ENCODE data around the gene TFF1. TPM values are rescaled to one million over a fixed set of nuclear protein-coding genes. Genes with fewer than 3 reads are reported as not detected.

Gene TFF1
- total and polyA plus RNA-seq, 11 donors, result not detected

DNA sequence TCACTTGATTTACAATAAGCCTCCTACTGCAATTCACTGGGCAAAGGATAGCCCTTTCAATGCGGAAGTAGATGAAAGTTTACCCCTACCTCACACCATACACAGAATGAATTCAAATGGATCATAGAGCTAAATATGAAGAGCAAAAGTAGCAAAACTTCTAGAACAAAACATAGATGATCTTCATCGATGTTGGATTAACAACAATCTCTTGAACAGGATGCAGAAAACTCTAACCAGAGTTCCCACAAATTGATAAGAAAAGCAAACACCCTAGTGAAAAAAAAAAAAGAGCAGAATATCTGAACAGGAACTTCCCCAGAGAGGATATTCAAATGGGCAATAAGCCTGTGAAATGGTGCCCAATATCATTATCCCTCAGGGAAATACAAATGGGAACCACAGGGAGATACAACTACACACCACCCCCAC is 35.5 kb upstream of the TFF1 start:
- Histone ChIP-seq H3K27ac (no peak overlapping the region), H3K36me3 (no peaks in the 10 kb centered on the region), H3K4me1 (no peaks in the 10 kb centered on the region), H3K4me3 (no peak overlapping the region), H3K9me3 (peaks cover 0 to 13% (median 0%) of the 10 kb centered on the region in 12 donors), H3K27me3 (peaks cover 0 to 12% (median 0%) of the 10 kb centered on the region in 9 donors)
- no peak for DNase-seq
- intact Hi-C loops (cut with DNase I), result no loop called here
- ATAC-seq, result no peak
- no peak for TF ChIP-seq POLR2A (IDR thresholded peaks at IDR 0.05)
- TF ChIP-seq, protein P1, sequence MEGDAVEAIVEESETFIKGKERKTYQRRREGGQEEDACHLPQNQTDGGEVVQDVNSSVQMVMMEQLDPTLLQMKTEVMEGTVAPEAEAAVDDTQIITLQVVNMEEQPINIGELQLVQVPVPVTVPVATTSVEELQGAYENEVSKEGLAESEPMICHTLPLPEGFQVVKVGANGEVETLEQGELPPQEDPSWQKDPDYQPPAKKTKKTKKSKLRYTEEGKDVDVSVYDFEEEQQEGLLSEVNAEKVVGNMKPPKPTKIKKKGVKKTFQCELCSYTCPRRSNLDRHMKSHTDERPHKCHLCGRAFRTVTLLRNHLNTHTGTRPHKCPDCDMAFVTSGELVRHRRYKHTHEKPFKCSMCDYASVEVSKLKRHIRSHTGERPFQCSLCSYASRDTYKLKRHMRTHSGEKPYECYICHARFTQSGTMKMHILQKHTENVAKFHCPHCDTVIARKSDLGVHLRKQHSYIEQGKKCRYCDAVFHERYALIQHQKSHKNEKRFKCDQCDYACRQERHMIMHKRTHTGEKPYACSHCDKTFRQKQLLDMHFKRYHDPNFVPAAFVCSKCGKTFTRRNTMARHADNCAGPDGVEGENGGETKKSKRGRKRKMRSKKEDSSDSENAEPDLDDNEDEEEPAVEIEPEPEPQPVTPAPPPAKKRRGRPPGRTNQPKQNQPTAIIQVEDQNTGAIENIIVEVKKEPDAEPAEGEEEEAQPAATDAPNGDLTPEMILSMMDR (IDR thresholded peaks at IDR 0.05), result no peak
- 76 to 79% (median 79%) methylated on average over 2 of the region's 2 CpGs for WGBS, 4 donors

DNA sequence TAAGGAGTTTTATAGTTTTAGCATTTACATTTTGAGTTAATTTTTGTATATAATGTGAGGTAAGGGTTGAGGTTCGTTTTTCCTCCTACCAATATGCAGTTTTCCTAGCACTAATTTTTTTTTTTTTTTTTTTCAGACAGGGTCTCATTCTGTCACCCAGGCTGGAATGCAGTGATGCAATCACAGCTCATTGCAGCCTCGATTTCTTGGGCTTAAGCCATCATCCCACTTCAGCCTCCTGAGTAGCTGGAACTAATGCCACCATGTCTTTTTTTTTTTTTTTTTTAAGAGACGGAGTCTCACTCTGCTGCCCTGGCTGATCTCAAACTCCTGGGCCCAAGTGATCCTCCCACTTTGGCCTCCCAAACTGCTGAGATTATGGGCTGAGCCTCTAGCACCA is 34.8 kb upstream of the TFF1 start:
- Histone ChIP-seq H3K27ac (no peak overlapping the region), H3K9me3 (peaks cover 0 to 13% (median 0%) of the 10 kb centered on the region in 12 donors), H3K27me3 (peaks cover 0 to 11% (median 0%) of the 10 kb centered on the region in 9 donors), H3K4me3 (no peak overlapping the region), H3K36me3 (no peaks in the 10 kb centered on the region), H3K4me1 (no peaks in the 10 kb centered on the region)
- TF ChIP-seq POLR2A (IDR thresholded peaks at IDR 0.05), result no peak
- TF ChIP-seq, protein P1 (IDR thresholded peaks at IDR 0.05), result no peak
- DNase-seq (no peak), ATAC-seq (no peak)
- intact Hi-C loops (cut with DNase I), result no loop called here
- 50 to 72% (median 58%) methylated on average over 3 of the region's 3 CpGs for WGBS, 4 donors

DNA sequence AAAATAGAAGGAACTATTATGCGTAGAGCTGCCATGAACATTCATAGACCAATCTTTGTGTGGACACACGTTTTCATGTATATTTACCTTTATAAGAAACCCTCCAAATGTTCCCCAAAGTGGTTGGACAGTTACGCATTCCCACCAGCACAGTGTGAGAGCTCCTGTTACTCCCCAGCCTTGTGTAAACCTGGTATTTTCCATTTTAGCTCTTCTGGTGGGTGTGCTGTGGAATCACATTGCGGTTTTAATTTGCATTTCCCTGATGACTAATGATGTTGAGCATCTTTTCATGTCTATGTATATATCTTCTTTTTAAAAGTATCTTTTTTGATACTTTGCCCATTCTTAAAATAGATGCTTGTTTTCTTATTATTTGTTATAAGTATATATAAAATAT is 34.2 kb upstream of the TFF1 start:
- Histone ChIP-seq H3K4me1 (no peaks in the 10 kb centered on the region), H3K9me3 (peaks cover 0 to 13% (median 0%) of the 10 kb centered on the region in 12 donors), H3K27me3 (peaks cover 0 to 9% (median 0%) of the 10 kb centered on the region in 9 donors), H3K4me3 (no peak overlapping the region), H3K36me3 (no peaks in the 10 kb centered on the region), H3K27ac (no peak overlapping the region)
- ATAC-seq (no peak), DNase-seq (no peak)
- intact Hi-C loops (cut with DNase I), result no loop called here
- no peak for TF ChIP-seq POLR2A (IDR thresholded peaks at IDR 0.05)
- TF ChIP-seq, protein P1 (IDR thresholded peaks at IDR 0.05), result no peak
- 80 to 84% (median 82%) methylated on average over 4 of the region's 4 CpGs for WGBS, 4 donors

DNA sequence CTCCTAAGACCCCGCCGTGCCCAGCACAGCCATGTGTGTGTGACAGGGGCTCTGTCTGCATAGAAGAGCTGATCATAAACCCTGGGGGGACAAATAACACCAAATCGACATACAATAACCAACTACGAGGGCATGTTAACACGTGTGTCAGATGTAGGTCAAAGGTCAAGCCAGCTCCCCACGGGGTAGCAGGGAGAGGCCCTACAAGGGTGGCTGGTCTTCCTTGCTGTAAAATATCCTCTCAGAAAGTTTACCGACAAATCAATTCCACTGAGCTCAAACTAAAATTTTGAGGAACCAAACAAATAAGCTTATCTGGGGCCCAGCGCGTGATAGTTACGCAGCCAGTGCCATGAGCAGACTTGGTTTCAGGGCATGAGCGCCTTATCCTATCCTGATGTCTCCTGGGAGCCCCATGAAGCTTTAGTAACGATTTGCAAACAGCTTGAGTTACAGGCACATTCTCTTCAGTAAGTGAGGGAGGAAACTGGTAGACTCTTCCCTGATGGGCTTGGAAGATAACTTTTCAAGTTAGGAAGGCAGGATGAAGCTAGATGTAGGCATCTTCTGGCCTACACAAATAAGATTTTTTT is 32.2 kb upstream of the TFF1 start:
- Histone ChIP-seq H3K4me3 (no peak overlapping the region), H3K27ac (no peak overlapping the region), H3K4me1 (no peaks in the 10 kb centered on the region), H3K27me3 (peaks cover 0 to 5% (median 0%) of the 10 kb centered on the region in 9 donors), H3K36me3 (no peaks in the 10 kb centered on the region), H3K9me3 (peaks cover 0 to 13% (median 0%) of the 10 kb centered on the region in 12 donors)
- 72 to 81% (median 77%) methylated on average over 12 of the region's 12 CpGs for WGBS, 4 donors
- ATAC-seq (no peak), DNase-seq (no peak)
- intact Hi-C loops (cut with DNase I), result no loop called here
- TF ChIP-seq, protein P1 (IDR thresholded peaks at IDR 0.05), result no peak
- no peak for TF ChIP-seq POLR2A (IDR thresholded peaks at IDR 0.05)
